OCI-LY1 (cell line): ENCODE data around the gene CUTA.

Experiments
- H2AFZ ChIP-seq: fragments of 200-600 bp; sonication (generic), shearing (Covaris generic); 2 replicates; pipeline ENCODE4 v1.6.0; 2014; ENCODE audit warnings: antibody characterized with exemption, mild to moderate bottlenecking, low read length
- H3F3A ChIP-seq: fragments of 200-600 bp; sonication (generic), shearing (Covaris generic); 2 replicates; pipeline ENCODE4 v1.6.0; 2014; ENCODE audit warnings: mild to moderate bottlenecking, antibody characterized with exemption, low read length, moderate library complexity; ENCODE audit not compliant: insufficient read depth
- H3K27ac ChIP-seq: fragments of 200-600 bp; sonication (generic); 2 replicates; pipeline ENCODE4 v1.5.1; 2014; ENCODE audit warnings: low read length, mixed run types, mild to moderate bottlenecking, low read depth; ENCODE audit not compliant: poor library complexity, severe bottlenecking
- H3K27me3 ChIP-seq: fragments of 200-600 bp; sonication (generic); 2 replicates; pipeline ENCODE4 v1.6.0; 2014; ENCODE audit warnings: antibody characterized with exemption, mild to moderate bottlenecking, low read length, moderate library complexity; ENCODE audit not compliant: insufficient read depth
- H3K36me3 ChIP-seq: fragments of 200-600 bp; sonication (generic); 2 replicates; pipeline ENCODE4 v1.6.1; 2014; ENCODE audit warnings: mild to moderate bottlenecking, antibody characterized with exemption, low read length, moderate library complexity, mixed read lengths; ENCODE audit not compliant: insufficient read depth
- H3K4me1 ChIP-seq: fragments of 200-600 bp; sonication (generic); 2 replicates; pipeline ENCODE4 v1.5.1; 2014; ENCODE audit warnings: mild to moderate bottlenecking, low read length, moderate library complexity; ENCODE audit not compliant: insufficient read depth, severe bottlenecking
- H3K4me2 ChIP-seq: fragments of 200-600 bp; sonication (generic), shearing (Covaris generic); 2 replicates; pipeline ENCODE4 v1.6.1; 2014; ENCODE audit warnings: low read length
- H3K4me3 ChIP-seq: fragments of 200-600 bp; sonication (generic); 2 replicates; pipeline ENCODE4 v1.5.1; 2014; ENCODE audit warnings: low read length, low read depth, mild to moderate bottlenecking, mixed read lengths; ENCODE audit not compliant: poor library complexity, severe bottlenecking
- H3K79me2 ChIP-seq: fragments of 200-600 bp; shearing (Covaris generic); 2 replicates; pipeline ENCODE4 v1.6.1; 2016; ENCODE audit warnings: mixed run types, low read length, mixed read lengths; ENCODE audit not compliant: insufficient read depth
- H3K9ac ChIP-seq: fragments of 200-600 bp; sonication (generic), shearing (Covaris generic); 2 replicates; pipeline ENCODE4 v1.6.1; 2014; ENCODE audit warnings: mild to moderate bottlenecking, low read length, mixed read lengths
- H3K9me2 ChIP-seq: fragments of 200-600 bp; sonication (generic), shearing (Covaris generic); 2 replicates; pipeline ENCODE4 v1.6.1; 2014; ENCODE audit warnings: low read depth, mild to moderate bottlenecking, low read length, mixed read lengths
- H3K9me3 ChIP-seq: fragments of 200-600 bp; shearing (Covaris generic); 2 replicates; pipeline ENCODE4 v1.6.1; 2014; ENCODE audit warnings: low read length, mixed read lengths
- H4K20me1 ChIP-seq: fragments of 200-600 bp; sonication (generic), shearing (Covaris generic); 2 replicates; pipeline ENCODE4 v1.6.0; 2016; ENCODE audit warnings: mild to moderate bottlenecking, low read length; ENCODE audit not compliant: insufficient read depth
- EZH2 ChIP-seq: fragments of 200-600 bp; sonication (generic), shearing (Covaris generic); IDR thresholded peaks from 2 replicates; pipeline ENCODE4 v1.8.0; 2017; ENCODE audit warnings: borderline replicate concordance, mixed run types, mild to moderate bottlenecking, antibody characterized with exemption, low read length, moderate library complexity, mixed read lengths
- TF ChIP-seq, protein P1 (sequence below): fragments of 200-600 bp; sonication (generic), shearing (Covaris generic); IDR thresholded peaks from 2 replicates; pipeline ENCODE4 v1.5.1; 2017; ENCODE audit warnings: mild to moderate bottlenecking, antibody characterized with exemption, low read length, moderate library complexity, mixed read lengths

The CUTA gene

DNA sequence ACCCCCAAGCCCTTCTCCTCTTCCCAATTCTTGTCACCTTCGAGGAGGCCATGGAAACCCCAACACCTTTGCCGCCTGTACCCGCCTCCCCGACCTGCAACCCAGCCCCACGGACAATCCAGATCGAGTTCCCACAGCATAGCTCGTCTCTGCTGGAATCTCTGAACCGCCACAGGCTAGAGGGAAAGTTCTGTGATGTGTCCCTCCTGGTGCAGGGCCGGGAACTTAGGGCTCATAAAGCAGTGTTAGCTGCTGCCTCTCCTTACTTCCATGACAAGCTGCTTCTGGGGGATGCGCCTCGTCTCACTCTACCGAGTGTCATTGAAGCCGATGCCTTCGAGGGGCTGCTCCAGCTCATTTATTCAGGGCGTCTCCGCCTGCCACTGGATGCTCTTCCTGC lies 37.1 kb upstream of the CUTA start:
- Histone ChIP-seq H4K20me1 (no peaks in the 10 kb centered on the region), H3K9ac (peak overlapping the region; percentile 74), H3K9me3 (no peaks in the 10 kb centered on the region), H3K79me2 (no peaks in the 10 kb centered on the region), H3K4me2 (peak overlapping the region; percentile 66), H3K9me2 (no peaks in the 10 kb centered on the region), H3K27me3 (no peaks in the 10 kb centered on the region), H3K4me3 (peak overlapping the region; percentile 78), H3K36me3 (peaks cover 12% of the 10 kb centered on the region; the same call in 1 of the 2 replicates), H3K27ac (no peak overlapping the region), H3K4me1 (peaks cover 19% of the 10 kb centered on the region), H3F3A (no peaks in the 10 kb centered on the region), H2AFZ (no peak overlapping the region)
- TF ChIP-seq, protein P1, sequence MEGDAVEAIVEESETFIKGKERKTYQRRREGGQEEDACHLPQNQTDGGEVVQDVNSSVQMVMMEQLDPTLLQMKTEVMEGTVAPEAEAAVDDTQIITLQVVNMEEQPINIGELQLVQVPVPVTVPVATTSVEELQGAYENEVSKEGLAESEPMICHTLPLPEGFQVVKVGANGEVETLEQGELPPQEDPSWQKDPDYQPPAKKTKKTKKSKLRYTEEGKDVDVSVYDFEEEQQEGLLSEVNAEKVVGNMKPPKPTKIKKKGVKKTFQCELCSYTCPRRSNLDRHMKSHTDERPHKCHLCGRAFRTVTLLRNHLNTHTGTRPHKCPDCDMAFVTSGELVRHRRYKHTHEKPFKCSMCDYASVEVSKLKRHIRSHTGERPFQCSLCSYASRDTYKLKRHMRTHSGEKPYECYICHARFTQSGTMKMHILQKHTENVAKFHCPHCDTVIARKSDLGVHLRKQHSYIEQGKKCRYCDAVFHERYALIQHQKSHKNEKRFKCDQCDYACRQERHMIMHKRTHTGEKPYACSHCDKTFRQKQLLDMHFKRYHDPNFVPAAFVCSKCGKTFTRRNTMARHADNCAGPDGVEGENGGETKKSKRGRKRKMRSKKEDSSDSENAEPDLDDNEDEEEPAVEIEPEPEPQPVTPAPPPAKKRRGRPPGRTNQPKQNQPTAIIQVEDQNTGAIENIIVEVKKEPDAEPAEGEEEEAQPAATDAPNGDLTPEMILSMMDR: no peak

- Histone ChIP-seq H3K36me3 (peaks cover 12% of the 10 kb centered on the region; the same call in 1 of the 2 replicates), H3K4me1 (peaks cover 19% of the 10 kb centered on the region), H3K9me3 (no peaks in the 10 kb centered on the region), H3K4me2 (peak within 1 kb of the TSS; percentile 66), H3K9ac (peak within 1 kb of the TSS; percentile 74), H3F3A (no peaks in the 10 kb centered on the region), H2AFZ (no peak within 1 kb of the TSS), H3K27me3 (no peaks in the 10 kb centered on the region), H4K20me1 (no peaks in the 10 kb centered on the region), H3K27ac (no peak within 1 kb of the TSS), H3K4me3 (peak within 1 kb of the TSS; percentile 78), H3K79me2 (no peaks in the 10 kb centered on the region), H3K9me2 (no peaks in the 10 kb centered on the region)
- TF ChIP-seq, protein P1: no peak
Observed at GRCh38 chr6:33454009-33454946, 36.4 kb upstream of the CUTA start, which contains the start of gene ZBTB9. ZBTB9 (plus strand) TSS chr6:33454576; CDS start chr6:33455101, 525 bp downstream.

GRCh38 chr6:33453393-33454008 lies 35.6 kb upstream of the CUTA start:
- peak overlapping the region; percentile 66 for H3K4me2 ChIP-seq
- no peaks in the 10 kb centered on the region for H3K79me2 ChIP-seq
- TF ChIP-seq, protein P1: no peak
- TF ChIP-seq EZH2: no peak
- H3K9me3 ChIP-seq: no peaks in the 10 kb centered on the region
- H3K9me2 ChIP-seq: no peaks in the 10 kb centered on the region
- peak overlapping the region; percentile 78 for H3K4me3 ChIP-seq
- H3K36me3 ChIP-seq: peaks cover 12% of the 10 kb centered on the region; the same call in 1 of the 2 replicates
- H3K27me3 ChIP-seq: no peaks in the 10 kb centered on the region
- H3K27ac ChIP-seq: no peak overlapping the region
- no peaks in the 10 kb centered on the region for H3F3A ChIP-seq
- peak overlapping the region; percentile 74 for H3K9ac ChIP-seq
- no peak overlapping the region for H2AFZ ChIP-seq
- H3K4me1 ChIP-seq: peaks cover 19% of the 10 kb centered on the region
- no peaks in the 10 kb centered on the region for H4K20me1 ChIP-seq
